SK-N-SH treated with all-trans-retinoic acid at 6 μM for 48 hours (cell line): ENCODE data around the gene CD84.

Experiments
- ATAC-seq: fragments of 200-7000 bp; cut with Tn5 transposase; 3 replicates; pipeline ENCODE4 v1.9.1; 2020; ENCODE audit warnings: mild to moderate bottlenecking, moderate library complexity
- CREB5 ChIP-seq: fragments of 250-450 bp; sonication (Bioruptor Pico); IDR thresholded peaks from 2 replicates; pipeline ENCODE4 v1.5.1; 2020; ENCODE audit warnings: low read depth, mild to moderate bottlenecking, moderate library complexity
- CSDC2 ChIP-seq: fragments of 250-450 bp; sonication (Bioruptor Pico); IDR thresholded peaks from 2 replicates; pipeline ENCODE4 v1.5.0; 2020; ENCODE audit warnings: mild to moderate bottlenecking, moderate library complexity
- CSRNP3 ChIP-seq: fragments of 250-450 bp; sonication (Bioruptor Pico); IDR thresholded peaks from 2 replicates; pipeline ENCODE4 v1.5.1; 2021; ENCODE audit warnings: mild to moderate bottlenecking, moderate library complexity
- ESRRG ChIP-seq: fragments of 250-450 bp; sonication (Bioruptor Pico); IDR thresholded peaks from 2 replicates; pipeline ENCODE4 v1.6.1; 2021; ENCODE audit warnings: mild to moderate bottlenecking
- GLIS3 ChIP-seq: fragments of 250-450 bp; sonication (Bioruptor Pico); IDR thresholded peaks from 2 replicates; pipeline ENCODE4 v1.5.0; 2020; ENCODE audit warnings: mild to moderate bottlenecking, moderate library complexity
- OSR1 ChIP-seq: fragments of 250-450 bp; sonication (Bioruptor Pico); IDR thresholded peaks from 2 replicates; pipeline ENCODE4 v1.8.0; 2022; ENCODE audit warnings: moderate library complexity, mild to moderate bottlenecking, inconsistent platforms
- PATZ1 ChIP-seq: fragments of 250-450 bp; sonication (Bioruptor Pico); IDR thresholded peaks from 2 replicates; pipeline ENCODE4 v1.8.0; 2020; ENCODE audit warnings: mild to moderate bottlenecking, moderate library complexity, borderline replicate concordance
- RARB ChIP-seq: fragments of 250-450 bp; sonication (Bioruptor Pico); IDR thresholded peaks from 2 replicates; pipeline ENCODE4 v1.8.0; 2021; ENCODE audit warnings: mild to moderate bottlenecking, moderate library complexity
- SNAI2 ChIP-seq: fragments of 250-450 bp; sonication (Bioruptor Pico); IDR thresholded peaks from 2 replicates; pipeline ENCODE4 v1.5.0; 2020; ENCODE audit warnings: mild to moderate bottlenecking, moderate library complexity
- TCF4 ChIP-seq: fragments of 250-450 bp; sonication (Bioruptor Pico); IDR thresholded peaks from 2 replicates; pipeline ENCODE4 v1.8.0; 2021; ENCODE audit warnings: mild to moderate bottlenecking, moderate library complexity, borderline replicate concordance
- TOX ChIP-seq: fragments of 250-450 bp; sonication (Bioruptor Pico); IDR thresholded peaks from 2 replicates; pipeline ENCODE4 v1.8.0; 2021; ENCODE audit warnings: mild to moderate bottlenecking, moderate library complexity, borderline replicate concordance
- TSHZ2 ChIP-seq: fragments of 250-450 bp; sonication (Bioruptor Pico); IDR thresholded peaks from 2 replicates; pipeline ENCODE4 v1.5.0; 2020; ENCODE audit warnings: mild to moderate bottlenecking, moderate library complexity
- ZC3H10 ChIP-seq: fragments of 250-450 bp; sonication (Bioruptor Pico); IDR thresholded peaks from 2 replicates; pipeline ENCODE4 v1.5.1; 2021; ENCODE audit warnings: mild to moderate bottlenecking, moderate library complexity
- ZFP3 ChIP-seq: fragments of 250-450 bp; sonication (Bioruptor Pico); IDR thresholded peaks from 2 replicates; pipeline ENCODE4 v1.5.0; 2020; ENCODE audit warnings: mild to moderate bottlenecking, moderate library complexity
- ZFP30 ChIP-seq: fragments of 450-650 bp; formaldehyde crosslinking; IDR thresholded peaks from 2 replicates; pipeline ENCODE4 v1.5.0; 2022; ENCODE audit warnings: mild to moderate bottlenecking, moderate library complexity
- ZNF565 ChIP-seq: fragments of 450-650 bp; formaldehyde crosslinking; conservative IDR thresholded peaks from 2 replicates; pipeline ENCODE4 v1.5.0; 2020; ENCODE audit warnings: low read depth, mild to moderate bottlenecking, moderate library complexity
- ZNF8 ChIP-seq: fragments of 450-650 bp; formaldehyde crosslinking; IDR thresholded peaks from 2 replicates; pipeline ENCODE4 v1.5.0; 2020; ENCODE audit warnings: mild to moderate bottlenecking, moderate library complexity

The CD84 gene

GRCh38 chr1:160614410-160614809 lies 35.1 kb upstream of the CD84 start:
- TF ChIP-seq ZFP30 (CRISPR knock-in tag) = no peak
- TF ChIP-seq SNAI2 (CRISPR knock-in tag) = no peak
- no peak for TF ChIP-seq GLIS3
- TF ChIP-seq TCF4 (CRISPR knock-in tag) = no peak
- no peak for TF ChIP-seq ZFP3 (CRISPR knock-in tag)
- TF ChIP-seq CREB5 = no peak
- TF ChIP-seq OSR1 (CRISPR knock-in tag) = no peak
- TF ChIP-seq PATZ1 (CRISPR knock-in tag) = no peak
- no peak for TF ChIP-seq TSHZ2 (CRISPR knock-in tag)
- TF ChIP-seq ZC3H10 (CRISPR knock-in tag) = no peak
- TF ChIP-seq ZNF565 (CRISPR knock-in tag) = no peak
- TF ChIP-seq, all 23 proteins: peak for 0
- ATAC-seq = no peak

- TF ChIP-seq CSRNP3 (no peak), TCF4 (CRISPR knock-in tag) (no peak)
- ATAC-seq = no peak
These were observed 33.4 kb upstream of the CD84 start for GRCh38 chr1:160612613-160613218.

- no peak for ATAC-seq
- no peak for TF ChIP-seq TOX (CRISPR knock-in tag)
- no peak for TF ChIP-seq ESRRG (CRISPR knock-in tag)
- TF ChIP-seq TCF4 (CRISPR knock-in tag) = no peak
- no peak for TF ChIP-seq TSHZ2 (CRISPR knock-in tag)
- no peak for TF ChIP-seq RARB (CRISPR knock-in tag)
- TF ChIP-seq CSDC2 (CRISPR knock-in tag) = no peak
- TF ChIP-seq ZNF8 (CRISPR knock-in tag) = no peak
- TF ChIP-seq ZNF565 (CRISPR knock-in tag) = no peak
- no peak for TF ChIP-seq CSRNP3
These were observed 31.4 kb upstream of the CD84 start for GRCh38 chr1:160610569-160611242.
